ENCODE data around the gene ZBTB40.

The ZBTB40 gene

DNA sequence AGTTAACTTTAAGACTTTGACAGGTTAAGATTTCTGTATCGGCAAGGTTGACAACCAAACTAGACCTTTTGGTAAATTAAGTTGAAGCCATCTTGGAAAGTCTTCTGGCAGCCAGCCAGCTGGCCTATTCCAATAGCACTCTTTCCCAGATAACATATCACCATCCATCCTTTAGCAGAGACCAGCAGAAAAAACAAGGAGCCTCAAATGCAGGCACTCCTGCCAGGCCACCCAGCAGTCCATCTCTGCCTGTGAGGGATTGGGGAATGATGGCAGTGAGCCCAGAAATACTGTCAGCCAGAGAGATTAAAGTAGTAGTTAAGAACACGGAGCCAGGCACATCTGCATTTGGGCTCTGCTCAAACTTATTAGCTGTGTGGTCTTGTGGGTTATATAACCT is 19.4 kb downstream of the ZBTB40 start:
- TF ChIP-seq, protein P1, sequence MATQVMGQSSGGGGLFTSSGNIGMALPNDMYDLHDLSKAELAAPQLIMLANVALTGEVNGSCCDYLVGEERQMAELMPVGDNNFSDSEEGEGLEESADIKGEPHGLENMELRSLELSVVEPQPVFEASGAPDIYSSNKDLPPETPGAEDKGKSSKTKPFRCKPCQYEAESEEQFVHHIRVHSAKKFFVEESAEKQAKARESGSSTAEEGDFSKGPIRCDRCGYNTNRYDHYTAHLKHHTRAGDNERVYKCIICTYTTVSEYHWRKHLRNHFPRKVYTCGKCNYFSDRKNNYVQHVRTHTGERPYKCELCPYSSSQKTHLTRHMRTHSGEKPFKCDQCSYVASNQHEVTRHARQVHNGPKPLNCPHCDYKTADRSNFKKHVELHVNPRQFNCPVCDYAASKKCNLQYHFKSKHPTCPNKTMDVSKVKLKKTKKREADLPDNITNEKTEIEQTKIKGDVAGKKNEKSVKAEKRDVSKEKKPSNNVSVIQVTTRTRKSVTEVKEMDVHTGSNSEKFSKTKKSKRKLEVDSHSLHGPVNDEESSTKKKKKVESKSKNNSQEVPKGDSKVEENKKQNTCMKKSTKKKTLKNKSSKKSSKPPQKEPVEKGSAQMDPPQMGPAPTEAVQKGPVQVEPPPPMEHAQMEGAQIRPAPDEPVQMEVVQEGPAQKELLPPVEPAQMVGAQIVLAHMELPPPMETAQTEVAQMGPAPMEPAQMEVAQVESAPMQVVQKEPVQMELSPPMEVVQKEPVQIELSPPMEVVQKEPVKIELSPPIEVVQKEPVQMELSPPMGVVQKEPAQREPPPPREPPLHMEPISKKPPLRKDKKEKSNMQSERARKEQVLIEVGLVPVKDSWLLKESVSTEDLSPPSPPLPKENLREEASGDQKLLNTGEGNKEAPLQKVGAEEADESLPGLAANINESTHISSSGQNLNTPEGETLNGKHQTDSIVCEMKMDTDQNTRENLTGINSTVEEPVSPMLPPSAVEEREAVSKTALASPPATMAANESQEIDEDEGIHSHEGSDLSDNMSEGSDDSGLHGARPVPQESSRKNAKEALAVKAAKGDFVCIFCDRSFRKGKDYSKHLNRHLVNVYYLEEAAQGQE (IDR thresholded peaks at IDR 0.05; ENCODE audit: insufficient read depth in 1 of 2, low read depth in 2 of 2, low read length in 2 of 2) = no peak
- TF ChIP-seq SIN3A (IDR thresholded peaks at IDR 0.05; ENCODE audit: borderline replicate concordance, insufficient read depth, low read length) = no peak
- TF ChIP-seq FOXP2 (optimal IDR thresholded peaks at IDR 0.05; ENCODE audit: borderline replicate concordance, extremely low read depth, extremely low read length, insufficient read depth) = no peak
- TF ChIP-seq TAF1 (IDR thresholded peaks at IDR 0.05; ENCODE audit: borderline replicate concordance, insufficient read depth, low read length) = no peak
- TF ChIP-seq POLR2AphosphoS5 (IDR thresholded peaks at IDR 0.05; ENCODE audit: low read depth, low read length) = no peak

DNA sequence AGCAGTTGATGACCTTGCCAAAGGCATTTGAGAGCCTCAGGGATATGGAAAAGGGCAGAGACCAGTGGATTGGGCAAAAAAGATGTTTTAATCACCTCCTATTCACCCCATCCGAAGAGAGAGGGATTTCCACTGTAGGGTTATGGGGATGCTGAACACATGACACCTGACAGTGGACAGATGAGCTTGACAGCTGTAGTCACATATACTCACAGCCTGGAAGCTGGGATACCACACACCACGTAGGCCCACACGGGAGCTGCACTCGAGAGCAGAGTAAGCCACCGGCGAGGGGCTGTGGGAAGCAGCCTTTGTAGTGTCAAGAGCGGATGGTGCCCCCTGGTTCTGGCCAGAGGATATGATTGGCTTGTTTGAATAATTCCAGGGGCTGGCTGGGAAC is 20.0 kb downstream of the ZBTB40 start:
- no peak for TF ChIP-seq TAF1 (IDR thresholded peaks at IDR 0.05; ENCODE audit: borderline replicate concordance, insufficient read depth, low read length)
- TF ChIP-seq, protein P1 (IDR thresholded peaks at IDR 0.05; ENCODE audit: insufficient read depth in 1 of 2, low read depth in 2 of 2, low read length in 2 of 2) = no peak
- no peak for TF ChIP-seq SIN3A (IDR thresholded peaks at IDR 0.05; ENCODE audit: borderline replicate concordance, insufficient read depth, low read length)
- no peak for TF ChIP-seq FOXP2 (optimal IDR thresholded peaks at IDR 0.05; ENCODE audit: borderline replicate concordance, extremely low read depth, extremely low read length, insufficient read depth)
- no peak for TF ChIP-seq POLR2AphosphoS5 (IDR thresholded peaks at IDR 0.05; ENCODE audit: low read depth, low read length)

DNA sequence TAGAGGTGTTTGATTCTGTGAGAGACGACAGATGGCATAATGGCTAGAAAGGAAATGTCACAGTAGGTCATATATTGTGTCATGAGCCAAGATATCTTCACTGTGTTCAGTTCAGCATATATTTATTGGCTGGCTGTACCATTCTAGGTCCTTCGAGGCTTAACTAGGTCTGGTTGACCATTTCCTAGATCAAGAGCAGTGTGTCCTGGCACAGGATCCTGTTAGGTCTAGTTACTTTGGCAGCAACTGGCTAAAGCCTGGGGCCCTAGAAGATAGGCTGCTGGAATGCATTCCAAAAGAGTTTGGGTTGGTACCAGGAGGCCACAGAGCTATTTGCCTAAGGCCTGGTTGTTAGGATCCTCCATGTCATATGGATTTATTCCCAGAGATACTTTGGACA is 20.9 kb downstream of the ZBTB40 start:
- TF ChIP-seq SIN3A (IDR thresholded peaks at IDR 0.05; ENCODE audit: borderline replicate concordance, insufficient read depth, low read length) (no peak), FOXP2 (optimal IDR thresholded peaks at IDR 0.05; ENCODE audit: borderline replicate concordance, extremely low read depth, extremely low read length, insufficient read depth) (no peak), TAF1 (IDR thresholded peaks at IDR 0.05; ENCODE audit: borderline replicate concordance, insufficient read depth, low read length) (no peak), POLR2AphosphoS5 (IDR thresholded peaks at IDR 0.05; ENCODE audit: low read depth, low read length) (no peak)
- TF ChIP-seq, protein P1 (IDR thresholded peaks at IDR 0.05; ENCODE audit: insufficient read depth in 1 of 2, low read depth in 2 of 2, low read length in 2 of 2) = no peak

DNA sequence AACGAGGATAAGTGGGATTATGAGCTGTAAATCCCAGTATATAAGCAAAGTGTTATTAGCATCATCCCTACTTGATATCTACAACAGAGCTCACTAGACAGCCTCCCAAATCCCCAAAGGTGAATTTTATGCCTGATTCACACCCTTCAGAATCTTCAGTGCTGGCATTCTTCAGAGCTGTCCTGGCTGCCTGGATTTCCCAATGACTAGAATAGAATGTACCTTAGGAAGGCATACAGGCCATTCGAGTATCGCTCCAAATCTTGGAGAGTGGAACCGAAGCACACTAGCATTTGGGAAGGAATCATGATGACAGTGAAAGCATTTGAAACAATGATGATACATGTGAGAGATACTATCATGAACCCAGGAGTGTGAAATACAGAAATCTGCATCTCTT is 22.3 kb downstream of the ZBTB40 start:
- TF ChIP-seq TAF1 (IDR thresholded peaks at IDR 0.05; ENCODE audit: borderline replicate concordance, insufficient read depth, low read length) (no peak), POLR2AphosphoS5 (IDR thresholded peaks at IDR 0.05; ENCODE audit: low read depth, low read length) (no peak), FOXP2 (optimal IDR thresholded peaks at IDR 0.05; ENCODE audit: borderline replicate concordance, extremely low read depth, extremely low read length, insufficient read depth) (no peak), SIN3A (IDR thresholded peaks at IDR 0.05; ENCODE audit: borderline replicate concordance, insufficient read depth, low read length) (no peak)
- TF ChIP-seq, protein P1 (IDR thresholded peaks at IDR 0.05; ENCODE audit: insufficient read depth in 1 of 2, low read depth in 2 of 2, low read length in 2 of 2) = no peak

DNA sequence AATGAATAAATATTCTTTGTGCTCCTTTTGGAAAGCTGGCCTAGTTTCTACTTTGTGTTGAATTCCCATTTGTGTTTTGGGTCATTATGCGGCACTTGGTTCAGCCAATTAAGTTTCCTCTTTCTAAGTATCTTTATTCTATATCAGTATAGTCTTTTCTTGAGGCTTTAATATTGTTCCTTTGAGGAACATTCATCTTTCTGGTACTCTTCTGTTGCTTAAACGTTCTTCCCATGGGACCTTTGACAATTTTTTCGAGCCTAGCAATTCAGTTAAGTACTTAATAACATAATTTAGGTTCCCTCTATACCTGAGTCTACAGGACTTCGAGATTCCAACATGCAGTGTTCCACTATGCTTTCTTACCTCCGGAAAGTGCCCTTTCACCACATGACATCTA is 24.9 kb downstream of the ZBTB40 start:
- no peak for TF ChIP-seq POLR2AphosphoS5 (IDR thresholded peaks at IDR 0.05; ENCODE audit: low read depth, low read length)
- TF ChIP-seq TAF1 (IDR thresholded peaks at IDR 0.05; ENCODE audit: borderline replicate concordance, insufficient read depth, low read length) = no peak
- no peak for TF ChIP-seq SIN3A (IDR thresholded peaks at IDR 0.05; ENCODE audit: borderline replicate concordance, insufficient read depth, low read length)
- TF ChIP-seq, protein P1 (IDR thresholded peaks at IDR 0.05; ENCODE audit: insufficient read depth in 1 of 2, low read depth in 2 of 2, low read length in 2 of 2) = no peak
- TF ChIP-seq FOXP2 (optimal IDR thresholded peaks at IDR 0.05; ENCODE audit: borderline replicate concordance, extremely low read depth, extremely low read length, insufficient read depth) = no peak

Measured in PFSK-1 (cell line).